HG03469 (cell line): ENCODE measurements around the gene RMI1.
A peak's percentile ranks its signal among the peaks of the same experiment; 100 is the strongest.
"Not testable (repeated sequence)": the region's sequence is repeated elsewhere in the genome, so short reads cannot be mapped to it uniquely, and the experiment has no call there.

Source experiments
- ATAC-seq: cut with Tn5 transposase; IDR thresholded peaks from one replicate; pipeline ENCODE4 v1.9.1; 2021; ENCODE audit warnings: mild to moderate bottlenecking, moderate library complexity, moderate number of reproducible peaks; ENCODE audit not compliant: unreplicated experiment

The RMI1 gene

DNA sequence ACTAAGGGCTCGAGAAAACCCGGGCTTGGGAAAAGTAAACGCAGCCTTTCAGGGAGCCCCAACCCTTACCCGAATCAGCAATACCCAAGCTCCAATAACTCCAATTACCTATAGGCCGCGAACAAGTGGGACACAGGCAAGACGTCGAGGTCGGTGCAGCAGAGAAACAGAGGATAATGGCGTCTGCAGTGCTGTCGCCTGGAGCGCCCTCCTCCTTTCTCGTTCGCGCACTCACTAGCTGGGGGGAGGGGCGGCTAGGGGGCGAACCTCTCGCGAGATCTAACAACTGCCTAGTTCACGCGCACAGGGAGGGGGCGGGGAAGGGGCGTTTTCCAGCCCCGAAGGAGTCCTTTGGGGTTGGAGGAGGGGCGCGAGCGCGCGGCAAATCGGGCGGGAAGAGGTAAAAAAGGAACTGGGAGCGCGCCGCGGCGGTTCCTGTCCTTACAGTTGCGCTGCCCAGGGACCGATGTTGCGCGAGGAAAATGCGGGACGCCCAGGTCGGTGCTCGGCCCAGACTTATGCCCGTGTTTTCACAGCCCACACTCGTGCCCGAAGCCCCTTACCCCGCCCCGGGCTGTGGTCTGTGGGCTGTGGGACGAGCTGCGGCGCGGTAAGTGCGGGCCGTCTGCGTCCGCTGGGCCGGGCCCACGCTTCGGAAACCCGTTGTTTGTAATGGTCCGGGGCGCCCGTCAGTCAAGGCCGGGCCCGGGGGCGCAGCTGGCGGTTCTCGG lies at the start of gene RMI1:
Gene RMI1 (plus strand): TSS at position 411 of the 731 bp plus-strand sequence. CDS start 20,182 bp downstream, outside the sequence.
- ATAC-seq, result peak; percentile 33

DNA sequence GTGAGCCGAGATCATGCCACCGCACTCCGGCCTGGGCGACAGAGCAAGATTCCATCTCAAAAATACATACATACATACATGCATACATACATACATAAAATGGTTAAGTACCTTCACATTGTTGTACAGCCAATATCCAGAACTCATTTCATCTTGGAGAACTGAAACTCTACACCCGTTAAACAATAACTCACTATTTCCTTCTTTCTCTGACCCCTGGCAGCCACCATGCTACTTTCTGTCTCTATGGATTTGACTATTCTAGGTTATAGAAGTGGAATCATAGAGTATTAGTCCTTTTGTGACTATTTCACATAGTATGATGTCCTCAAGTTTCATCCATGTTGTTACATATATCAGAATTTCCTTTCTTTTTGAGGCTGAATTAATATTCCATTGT lies 49.7 kb upstream of the RMI1 start:
- ATAC-seq, result no peak

DNA sequence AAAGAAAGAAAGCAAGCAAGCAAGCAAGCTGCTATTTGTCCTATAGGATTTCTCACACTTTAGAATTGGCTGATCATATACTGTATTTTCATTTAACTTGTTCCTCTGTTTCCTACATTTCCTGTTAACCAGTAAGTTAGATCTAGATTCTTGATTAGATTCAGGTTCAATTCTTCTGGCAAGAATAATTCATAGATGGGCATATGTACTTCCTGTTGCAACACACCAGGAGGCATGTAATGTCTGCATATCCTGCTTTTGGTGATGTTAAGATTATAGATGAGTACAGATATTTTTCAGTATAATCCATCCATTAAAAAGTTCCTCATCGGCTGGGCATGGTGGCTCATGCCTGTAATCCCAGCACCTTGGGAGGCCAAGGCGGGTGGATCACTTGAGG lies 48.6 kb upstream of the RMI1 start:
- no peak for ATAC-seq

DNA sequence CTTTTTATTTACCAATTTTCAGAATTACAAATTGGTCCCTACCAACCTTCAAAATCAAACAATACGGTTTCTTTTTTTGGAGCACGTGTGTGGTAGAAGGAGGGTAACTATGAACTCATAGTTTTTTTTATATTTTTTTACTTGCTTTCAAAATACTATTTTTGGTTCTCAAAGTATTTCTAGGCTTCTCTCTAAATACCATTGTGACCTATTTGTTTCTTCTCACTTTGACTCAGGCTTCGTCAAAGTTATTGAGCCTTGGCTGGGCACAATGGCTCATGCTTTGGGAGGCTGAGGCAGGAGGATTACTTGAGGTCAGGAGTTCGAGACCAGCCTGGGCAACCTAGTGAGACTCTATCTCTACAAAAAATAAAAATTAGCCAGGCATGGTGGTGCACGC lies 47.8 kb upstream of the RMI1 start:
- no peak for ATAC-seq

DNA sequence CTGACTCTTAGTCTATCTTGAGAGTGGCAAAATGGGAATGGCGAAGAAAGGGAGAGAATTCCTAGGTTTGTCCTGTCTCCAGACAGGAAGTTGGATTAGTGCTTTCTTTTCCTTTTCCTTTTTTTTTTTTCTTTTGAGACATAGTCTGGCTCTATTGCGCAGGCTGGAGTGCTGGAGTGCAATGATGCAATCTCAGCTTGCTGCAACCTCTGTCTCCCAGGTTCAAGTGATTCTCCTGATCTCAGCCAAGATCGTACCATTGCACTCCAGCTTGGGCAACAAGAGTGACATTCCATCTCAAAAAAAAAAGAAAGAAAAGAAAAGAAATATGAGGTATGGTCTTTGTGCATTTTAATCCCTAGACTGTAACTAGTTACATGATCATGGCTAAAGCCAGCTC lies 46.8 kb upstream of the RMI1 start:
- ATAC-seq, result no peak

DNA sequence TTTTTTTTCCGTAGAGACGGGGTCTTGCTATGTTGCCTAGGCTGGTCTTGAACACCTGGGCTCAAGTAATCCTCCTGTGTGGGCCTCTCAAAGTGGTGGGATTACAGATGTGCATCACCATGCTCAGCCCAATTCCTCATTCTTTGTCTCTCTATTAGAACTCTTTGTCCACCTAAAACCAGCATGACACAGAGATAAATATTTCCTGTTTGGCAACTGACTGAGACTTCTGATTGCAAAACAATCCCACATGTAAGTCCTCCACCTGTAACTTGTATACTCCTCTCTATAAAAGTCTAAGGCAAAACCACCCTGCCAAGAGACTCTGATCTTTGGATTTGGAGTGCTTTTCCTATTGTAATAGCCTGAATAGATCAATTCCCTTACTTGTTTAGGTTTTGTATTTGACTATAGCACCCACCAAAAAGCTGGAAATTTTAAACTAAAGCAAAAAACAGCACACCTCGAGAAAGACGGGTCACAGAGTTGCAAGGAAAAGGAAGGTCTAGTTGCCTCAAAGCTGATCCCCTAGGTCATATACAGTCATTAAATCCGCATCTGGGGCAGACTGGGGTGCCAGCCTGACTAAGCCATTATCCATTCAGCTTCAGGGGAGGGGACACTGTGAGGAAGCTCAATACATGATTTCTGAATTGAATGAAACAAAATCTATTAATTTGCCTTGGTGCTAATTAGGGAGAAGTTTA lies 45.9 kb upstream of the RMI1 start:
- ATAC-seq, result no peak

DNA sequence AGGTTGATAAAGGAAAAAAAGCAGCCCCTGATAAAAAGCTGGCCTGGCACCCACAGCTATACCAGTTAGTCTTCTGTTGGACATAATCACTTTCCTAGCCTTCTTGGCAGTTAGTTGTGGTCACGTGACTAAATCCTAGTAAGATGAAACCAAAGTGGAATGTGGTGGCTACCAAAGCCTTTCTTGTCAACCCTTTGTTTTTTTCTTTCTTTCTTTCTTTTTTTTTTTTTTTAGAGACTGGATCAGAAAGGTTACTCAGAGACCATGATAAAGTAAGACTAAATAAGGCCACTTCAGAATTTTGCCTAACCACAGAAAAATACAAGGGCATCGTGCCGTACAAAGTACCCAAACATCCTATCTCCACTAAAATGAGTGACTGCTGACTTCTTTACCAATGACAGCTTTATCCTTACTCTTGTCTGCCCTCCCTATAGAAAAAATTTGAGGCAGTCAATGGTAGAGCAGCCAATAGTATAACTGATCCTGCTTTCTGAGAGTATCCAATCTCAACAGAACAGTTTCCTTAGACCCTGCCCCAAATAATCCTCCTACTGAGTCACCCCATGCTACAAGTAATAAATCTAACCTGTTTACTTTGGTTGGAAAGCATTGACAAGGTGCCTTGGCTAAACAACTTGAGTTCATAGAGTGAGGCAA lies 45.2 kb upstream of the RMI1 start:
- ATAC-seq, result no peak

DNA sequence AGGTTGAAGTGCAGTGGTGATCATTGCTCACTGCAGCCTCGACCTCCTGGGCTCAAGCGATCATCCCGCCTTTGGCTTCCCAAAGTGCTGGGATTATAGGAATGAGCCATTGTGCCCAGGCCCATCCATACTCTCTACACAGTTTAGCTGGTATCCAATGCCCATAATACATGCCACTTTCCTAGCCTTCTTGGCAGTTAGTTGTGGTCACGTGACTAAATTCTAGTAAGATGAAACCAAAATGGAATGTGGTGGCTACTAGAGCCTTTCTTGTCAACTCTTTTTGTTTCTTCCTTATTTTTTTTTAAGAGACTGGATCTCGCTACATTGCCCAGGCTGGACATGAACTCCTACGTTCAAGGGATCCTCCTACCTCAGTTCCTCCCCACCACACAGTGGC lies 44.1 kb upstream of the RMI1 start:
- ATAC-seq, result no peak

DNA sequence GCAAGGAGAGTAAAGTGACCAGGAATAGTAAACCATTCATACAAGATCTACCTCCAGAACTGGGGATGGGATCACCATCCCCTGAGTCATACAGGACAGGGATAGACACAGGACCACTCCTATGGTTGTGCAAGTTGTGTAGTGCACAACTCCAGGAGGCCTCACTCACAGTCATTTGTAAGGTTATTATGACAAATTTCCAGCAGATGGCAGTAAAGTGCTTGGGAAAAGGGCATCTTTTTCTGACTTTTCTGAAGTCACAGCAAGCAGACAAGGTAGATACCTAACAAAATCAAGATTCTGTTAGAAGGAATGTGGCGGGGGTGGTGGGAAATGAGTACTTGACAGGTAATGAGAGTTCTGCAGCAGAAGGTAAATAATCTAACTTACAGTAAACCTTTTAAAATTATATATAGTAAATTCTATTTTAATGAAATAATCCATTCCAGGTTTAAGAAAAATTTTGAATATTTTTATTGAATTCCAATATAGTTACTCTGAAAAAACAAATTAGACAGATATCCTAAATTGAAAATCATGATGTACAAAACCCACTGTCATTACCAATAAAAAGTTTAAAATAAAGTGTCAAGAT lies 42.6 kb upstream of the RMI1 start:
- ATAC-seq, result peak; percentile 40

DNA sequence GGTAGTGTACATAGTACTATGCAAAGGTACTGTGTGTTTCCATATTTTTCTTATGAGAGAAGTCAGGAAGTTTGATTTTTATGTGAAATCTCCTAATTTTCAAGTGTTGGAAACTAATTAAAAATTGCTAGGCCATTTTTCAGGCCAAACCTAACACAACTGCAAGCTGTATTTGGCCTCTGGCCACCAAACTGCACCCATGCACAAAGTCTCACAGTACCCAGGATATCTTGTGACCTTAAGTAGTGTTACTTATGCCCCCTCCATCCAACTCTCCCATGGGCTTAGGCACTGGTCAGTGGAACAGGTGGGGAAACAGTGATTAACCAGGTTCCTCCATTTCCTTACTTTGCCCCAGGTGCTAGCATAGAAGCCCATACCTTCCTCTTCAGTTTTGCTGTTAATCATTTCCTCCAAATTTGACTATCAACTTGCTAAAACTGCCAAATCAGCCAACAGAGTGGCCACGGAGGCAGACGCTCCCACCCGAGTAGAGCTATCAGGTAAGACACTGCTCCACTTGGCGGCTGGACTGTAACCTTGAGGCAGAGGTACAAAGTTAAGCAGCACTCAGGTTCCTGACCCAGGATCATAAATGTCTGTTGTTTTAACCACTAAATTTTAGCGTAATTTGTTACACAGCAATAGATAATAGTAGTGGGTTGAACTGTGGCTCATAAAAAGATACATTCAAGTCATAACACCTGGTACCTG lies 39.9 kb upstream of the RMI1 start:
- no peak for ATAC-seq

DNA sequence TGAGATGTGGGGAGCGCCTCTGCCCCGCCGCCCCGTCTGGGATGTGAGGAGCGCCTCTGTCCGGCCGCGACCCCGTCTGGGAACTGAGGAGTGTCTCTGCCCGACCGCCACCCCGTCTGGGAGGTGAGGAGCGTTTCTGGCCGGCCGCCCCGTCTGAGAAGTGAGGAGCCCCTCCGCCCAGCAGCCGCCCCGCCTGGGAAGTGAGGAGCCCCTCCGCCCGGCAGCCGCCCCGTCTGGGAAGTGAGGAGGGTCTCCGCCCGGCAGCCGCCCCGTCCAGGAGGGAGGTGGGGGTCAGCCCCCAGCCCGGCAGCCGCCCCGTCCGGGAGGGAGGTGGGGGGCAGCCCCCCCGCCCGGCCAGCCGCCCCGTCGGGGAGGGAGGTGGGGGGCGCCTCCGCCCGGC lies 32.5 kb upstream of the RMI1 start:
- ATAC-seq, result not testable (repeated sequence)

DNA sequence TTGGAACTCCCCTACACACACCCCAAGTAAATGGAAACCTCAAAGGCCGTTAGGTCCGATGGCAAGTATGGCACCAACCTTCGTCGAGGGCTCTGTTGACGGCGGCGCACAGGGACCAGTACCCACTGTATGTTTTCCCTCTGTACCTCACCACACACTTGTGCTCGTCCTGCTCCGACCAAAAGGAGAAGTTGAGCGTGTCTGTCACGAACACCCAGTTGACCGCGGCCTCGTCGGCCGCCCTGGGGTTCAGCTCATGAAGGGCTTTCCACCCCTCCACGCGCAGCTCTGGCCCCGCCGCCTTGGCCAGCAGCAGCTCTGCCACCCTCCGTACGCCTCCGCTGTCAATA lies 24.5 kb upstream of the RMI1 start:
- ATAC-seq, result peak; percentile 41

DNA sequence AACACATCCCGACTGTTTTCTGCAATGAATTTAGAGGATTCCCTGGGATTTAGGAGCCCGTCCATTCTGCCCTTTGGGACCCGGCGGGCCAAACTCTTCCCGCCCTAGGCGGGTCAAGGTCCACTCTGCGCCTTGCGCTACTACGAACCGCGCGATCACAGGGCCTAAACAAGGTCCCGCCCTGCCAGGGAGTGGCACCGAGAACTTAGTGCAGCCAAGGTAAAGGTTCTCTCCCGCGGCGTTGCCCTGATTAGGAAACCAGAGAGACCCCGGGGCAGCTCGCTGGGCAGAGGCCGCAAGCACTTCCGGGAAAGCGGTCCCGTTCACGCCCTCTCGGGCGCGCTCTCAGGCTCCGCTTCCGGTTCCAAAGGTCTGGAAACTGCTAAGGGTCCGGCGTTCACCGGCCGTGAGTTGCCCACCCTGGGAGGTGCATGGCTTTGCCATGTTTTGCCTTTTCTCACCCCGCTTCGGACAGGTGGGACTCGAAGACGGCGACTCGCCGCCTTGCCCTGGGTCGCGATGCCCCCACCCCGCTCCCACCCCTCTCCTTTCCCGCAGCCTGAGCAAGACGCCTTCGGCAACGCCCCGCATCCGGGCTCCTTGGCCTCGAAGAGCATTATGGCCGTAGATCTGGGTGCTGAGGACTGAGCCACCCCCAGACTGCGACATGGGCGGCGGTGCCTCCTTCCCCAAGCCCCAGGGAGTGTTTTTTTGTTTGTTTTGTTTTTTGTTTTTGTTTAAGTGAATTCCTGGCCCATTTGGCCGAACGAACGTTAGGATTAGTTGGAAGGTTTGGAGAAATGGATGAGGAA lies 24.0 kb upstream of the RMI1 start:
- peak; percentile 63 for ATAC-seq

DNA sequence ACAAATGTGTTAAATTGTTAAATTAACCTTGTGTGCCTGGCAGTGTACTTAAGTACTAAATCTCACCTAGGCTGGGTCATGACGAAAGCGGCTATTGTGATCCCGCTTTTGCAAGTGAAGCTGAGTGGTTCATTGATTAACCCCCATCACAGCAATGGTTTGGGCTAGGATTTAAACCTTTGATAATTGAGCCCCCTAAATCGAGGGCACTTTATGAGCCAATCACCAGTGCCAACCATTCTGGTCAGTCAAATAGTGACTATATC lies 23.4 kb upstream of the RMI1 start:
- no peak for ATAC-seq

DNA sequence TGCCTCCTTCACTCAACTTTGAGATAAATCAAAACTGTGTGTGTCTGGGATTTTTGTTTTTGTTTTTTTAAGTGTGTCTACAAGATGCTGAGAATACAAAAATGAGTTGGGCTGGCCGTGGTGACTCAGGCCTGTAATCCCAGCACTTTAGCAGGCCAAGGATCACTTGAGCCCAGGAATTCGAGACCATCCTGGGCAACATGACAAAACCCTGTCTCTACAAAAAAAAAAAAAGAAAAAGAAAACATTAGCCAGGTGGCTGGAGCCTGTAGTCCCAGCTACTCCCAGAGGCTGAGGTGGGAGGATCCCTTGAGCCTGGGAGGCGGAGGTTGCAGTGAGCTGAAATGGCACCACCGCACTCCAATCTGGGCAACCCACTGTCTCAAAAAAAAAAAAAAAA lies 21.5 kb upstream of the RMI1 start:
- no peak for ATAC-seq

DNA sequence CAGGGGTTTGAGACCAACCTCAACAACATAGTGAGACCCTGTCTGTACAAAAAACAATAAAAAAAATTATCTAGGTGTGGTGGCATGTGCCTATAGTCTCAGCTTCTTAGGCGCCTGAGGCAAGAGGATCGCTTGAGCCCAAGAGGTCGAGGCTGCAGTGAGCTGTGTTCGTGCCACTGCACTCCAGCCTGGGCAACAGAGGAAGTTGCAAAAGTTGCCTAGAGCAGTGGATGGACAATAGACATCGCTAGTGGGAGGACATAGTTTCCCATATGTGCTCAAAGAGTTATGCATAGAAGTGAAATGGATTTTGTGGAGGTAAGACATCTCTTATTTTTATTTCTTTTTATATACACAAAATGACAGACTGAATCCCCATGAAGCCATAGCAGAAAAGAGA lies 19.6 kb upstream of the RMI1 start:
- ATAC-seq, result no peak

DNA sequence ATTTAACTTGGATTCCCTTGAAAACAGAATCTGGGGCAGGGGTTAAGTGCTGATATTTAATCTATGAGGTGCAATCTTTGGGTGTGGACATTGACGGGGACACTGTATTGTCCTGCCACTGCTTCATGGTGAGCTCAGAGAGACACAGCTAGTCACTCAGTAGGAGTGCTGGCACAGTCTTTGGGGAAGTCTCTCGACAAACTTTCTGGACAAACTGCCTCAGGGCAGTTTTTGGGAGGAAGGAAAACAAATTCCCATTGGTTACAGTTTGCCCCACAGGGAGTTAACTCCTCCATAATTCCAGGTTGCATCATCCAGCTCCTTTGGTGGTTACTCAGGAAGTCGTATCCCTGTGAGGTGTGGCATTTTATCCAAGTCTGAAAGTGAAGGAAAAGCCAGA lies 18.4 kb upstream of the RMI1 start:
- no peak for ATAC-seq

DNA sequence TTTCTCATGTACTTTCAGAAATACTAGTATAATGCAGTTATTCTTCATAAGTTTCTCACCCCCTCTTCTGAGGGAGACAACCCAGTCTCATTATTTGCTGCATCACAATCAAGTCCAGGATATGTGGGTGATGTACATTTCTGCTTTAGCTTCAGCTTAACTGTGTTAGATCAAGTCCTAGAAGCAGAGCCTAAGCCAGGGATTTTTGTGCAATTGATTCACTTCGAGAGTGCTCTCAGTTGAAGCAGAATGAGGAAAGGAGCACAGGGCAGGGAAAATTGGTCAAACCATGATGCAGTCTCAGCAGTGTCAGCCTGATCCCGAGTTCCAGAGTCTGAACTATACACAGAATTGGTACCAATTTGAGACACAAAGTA lies 15.6 kb upstream of the RMI1 start:
- ATAC-seq, result no peak

DNA sequence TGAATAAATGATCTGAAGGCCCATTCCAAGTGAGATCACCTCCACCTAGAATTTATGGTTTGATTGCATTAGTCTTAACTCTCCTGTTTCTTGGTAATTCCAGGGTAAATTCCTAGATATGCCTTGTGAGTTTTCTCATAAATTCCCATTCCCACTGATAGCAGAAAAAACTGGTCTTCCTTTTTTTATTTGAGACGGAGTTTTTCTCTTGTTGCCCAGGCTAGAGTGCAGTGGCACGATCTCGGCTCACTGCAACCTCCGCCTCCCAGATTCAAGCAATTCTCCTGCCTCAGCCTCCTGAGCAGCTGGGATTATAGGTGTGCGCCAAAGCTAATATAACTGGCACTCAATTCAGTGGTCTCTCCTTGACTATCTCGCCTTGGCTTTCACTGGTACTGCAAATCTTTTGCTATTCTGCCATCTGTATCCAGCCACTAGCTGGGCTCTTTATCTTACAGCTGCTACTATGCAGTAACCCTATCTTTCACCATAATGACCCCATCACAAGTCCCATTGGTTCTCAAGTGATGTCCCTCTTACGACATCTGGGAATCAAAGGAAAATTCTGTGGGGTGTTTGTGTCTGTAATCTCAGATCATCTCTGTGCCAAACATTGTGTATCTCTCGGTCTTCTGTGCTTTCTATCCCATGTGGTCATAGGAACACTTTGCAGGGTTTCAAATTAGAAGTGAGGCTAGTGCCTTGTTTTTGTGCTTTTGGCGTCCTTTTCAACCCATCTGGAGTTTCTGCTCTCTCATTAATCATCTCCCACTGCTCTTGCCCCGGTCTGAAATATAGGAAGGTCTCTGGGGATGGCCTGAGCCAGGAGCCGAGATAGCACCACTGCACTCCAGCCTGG lies 15.0 kb upstream of the RMI1 start:
- no peak for ATAC-seq

DNA sequence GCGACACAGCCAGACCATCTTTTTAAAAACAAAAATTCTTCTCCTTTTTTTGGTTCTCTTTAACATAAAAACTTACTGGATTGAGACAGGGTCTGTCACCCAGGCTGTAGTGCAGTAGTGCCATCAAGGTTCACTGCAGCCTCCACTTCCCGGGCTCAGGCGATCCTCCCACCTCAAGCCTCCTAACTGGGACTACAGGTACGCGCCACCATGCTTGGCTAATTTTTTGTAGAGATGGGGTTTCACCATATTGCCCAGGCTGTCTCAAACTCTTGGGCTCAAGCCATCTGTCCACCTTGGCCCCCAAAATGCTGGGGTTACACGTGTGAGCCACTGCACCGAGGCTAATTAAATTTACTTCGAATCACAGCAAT lies 14.4 kb upstream of the RMI1 start:
- ATAC-seq, result no peak
